Loucy (cell line): ENCODE measurements around the gene CFAP251.

Experiments used
- CTCF ChIP-seq: fragments of 200-600 bp; sonication (generic); conservative IDR thresholded peaks from 2 replicates; pipeline ENCODE4 v1.5.1; 2014; ENCODE audit warnings: mild to moderate bottlenecking, antibody characterized with exemption, low read length
- EZH2phosphoT487 ChIP-seq: fragments of 200-600 bp; IDR thresholded peaks from 2 replicates; pipeline ENCODE4 v1.6.1; 2018; ENCODE audit warnings: antibody characterized with exemption, mild to moderate bottlenecking, moderate library complexity, borderline replicate concordance

GRCh38 chr12:121894633-121895032 lies 23.8 kb upstream of the CFAP251 start:
- TF ChIP-seq CTCF: peak; percentile 52; the same call in 1 of the 2 replicates
- no peak for TF ChIP-seq EZH2phosphoT487
